NCI-H2171 treated with DMSO at 0.1 percent for 48 hours (cell line): ENCODE measurements around the gene DGKZ.

Experiments
- DNase-seq: peaks from one replicate; lab custom pipeline; 2025; lab: John Stamatoyannopoulos, UW

Gene DGKZ

GRCh38 chr11:46345881-46346484, 1.3 kb upstream of the DGKZ start:
- no peak for DNase-seq

- no peak for DNase-seq
Observed at GRCh38 chr11:46347637-46348311, 511 bp downstream of the DGKZ start.

- no peak for DNase-seq
Observed at GRCh38 chr11:46348566-46349401, 1.5 kb downstream of the DGKZ start.

GRCh38 chr11:46350695-46351094, 3.4 kb downstream of the DGKZ start:
- no peak for DNase-seq

- DNase-seq = no peak
Observed at GRCh38 chr11:46351148-46351547, 3.9 kb downstream of the DGKZ start.

GRCh38 chr11:46351606-46352005, 4.3 kb downstream of the DGKZ start:
- no peak for DNase-seq

GRCh38 chr11:46352063-46352841, 5.0 kb downstream of the DGKZ start:
- DNase-seq = no peak

GRCh38 chr11:46353698-46354097, 6.4 kb downstream of the DGKZ start:
- no peak for DNase-seq

- no peak for DNase-seq
Observed at GRCh38 chr11:46356924-46357482, 9.7 kb downstream of the DGKZ start.

- peak; percentile 96 for DNase-seq
Observed at GRCh38 chr11:46357483-46357936, 10.2 kb downstream of the DGKZ start.

GRCh38 chr11:46359953-46360352, 12.7 kb downstream of the DGKZ start:
- no peak for DNase-seq

- DNase-seq = no peak
Observed at GRCh38 chr11:46360878-46361277, 13.6 kb downstream of the DGKZ start.

GRCh38 chr11:46361283-46362155, 14.3 kb downstream of the DGKZ start:
- peak; percentile 90 for DNase-seq

- no peak for DNase-seq
Observed at GRCh38 chr11:46362156-46363030, 15.1 kb downstream of the DGKZ start.

GRCh38 chr11:46363031-46363407, 15.8 kb downstream of the DGKZ start:
- no peak for DNase-seq

GRCh38 chr11:46363455-46364005, 16.3 kb downstream of the DGKZ start:
- no peak for DNase-seq

GRCh38 chr11:46364056-46364455, 16.8 kb downstream of the DGKZ start:
- DNase-seq = no peak

- DNase-seq = no peak
Observed at GRCh38 chr11:46364791-46365190, 17.5 kb downstream of the DGKZ start.

- no peak for DNase-seq
Observed at GRCh38 chr11:46366260-46366659, 19.0 kb downstream of the DGKZ start.
